Loucy (cell line): ENCODE measurements around the gene AASS.

Experiments
- EZH2phosphoT487 ChIP-seq: fragments of 200-600 bp; IDR thresholded peaks from 2 replicates; pipeline ENCODE4 v1.6.1; 2018; ENCODE audit warnings: antibody characterized with exemption, mild to moderate bottlenecking, moderate library complexity, borderline replicate concordance
- TF ChIP-seq, protein P1 (sequence below): fragments of 200-600 bp; sonication (generic); conservative IDR thresholded peaks from 2 replicates; pipeline ENCODE4 v1.5.1; 2014; ENCODE audit warnings: mild to moderate bottlenecking, antibody characterized with exemption, low read length

DNA sequence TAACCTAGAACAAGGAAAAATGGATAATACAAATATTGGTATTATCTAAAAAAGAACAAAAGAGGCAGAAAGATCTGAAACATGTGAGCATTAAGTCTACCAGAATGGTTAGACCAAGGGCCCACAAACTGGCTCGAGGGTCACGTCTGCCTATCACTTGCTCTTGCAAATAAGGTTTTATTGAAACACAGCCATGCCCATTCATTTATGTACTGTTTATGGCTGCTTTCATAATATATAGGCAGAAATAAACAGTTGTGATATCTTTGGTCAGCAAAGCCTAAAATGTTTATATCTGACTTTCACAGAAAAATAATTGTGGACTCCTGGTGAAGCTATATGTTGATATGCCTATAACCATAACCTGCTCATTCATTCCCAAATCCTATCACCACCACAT, 71.8 kb downstream of the AASS start:
- TF ChIP-seq, protein P1, sequence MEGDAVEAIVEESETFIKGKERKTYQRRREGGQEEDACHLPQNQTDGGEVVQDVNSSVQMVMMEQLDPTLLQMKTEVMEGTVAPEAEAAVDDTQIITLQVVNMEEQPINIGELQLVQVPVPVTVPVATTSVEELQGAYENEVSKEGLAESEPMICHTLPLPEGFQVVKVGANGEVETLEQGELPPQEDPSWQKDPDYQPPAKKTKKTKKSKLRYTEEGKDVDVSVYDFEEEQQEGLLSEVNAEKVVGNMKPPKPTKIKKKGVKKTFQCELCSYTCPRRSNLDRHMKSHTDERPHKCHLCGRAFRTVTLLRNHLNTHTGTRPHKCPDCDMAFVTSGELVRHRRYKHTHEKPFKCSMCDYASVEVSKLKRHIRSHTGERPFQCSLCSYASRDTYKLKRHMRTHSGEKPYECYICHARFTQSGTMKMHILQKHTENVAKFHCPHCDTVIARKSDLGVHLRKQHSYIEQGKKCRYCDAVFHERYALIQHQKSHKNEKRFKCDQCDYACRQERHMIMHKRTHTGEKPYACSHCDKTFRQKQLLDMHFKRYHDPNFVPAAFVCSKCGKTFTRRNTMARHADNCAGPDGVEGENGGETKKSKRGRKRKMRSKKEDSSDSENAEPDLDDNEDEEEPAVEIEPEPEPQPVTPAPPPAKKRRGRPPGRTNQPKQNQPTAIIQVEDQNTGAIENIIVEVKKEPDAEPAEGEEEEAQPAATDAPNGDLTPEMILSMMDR: no peak
- TF ChIP-seq EZH2phosphoT487: no peak
